HL-60 (cell line): ENCODE data around the gene CYB5R2.

Experiments
- CTCF ChIP-seq: IDR thresholded peaks from one replicate; pipeline ENCODE4 v1.5.1; 2011; ENCODE audit warnings: low read length, control low read depth, inconsistent platforms; ENCODE audit not compliant: insufficient read depth
- GABPA ChIP-seq: IDR thresholded peaks from 2 replicates; pipeline ENCODE4 v1.6.1; 2012; ENCODE audit warnings: low read depth
- SPI1 ChIP-seq: IDR thresholded peaks from 2 replicates; pipeline ENCODE4 v1.6.1; 2012; ENCODE audit warnings: low read depth, mild to moderate bottlenecking, borderline replicate concordance

GRCh38 chr11:7687386-7687785, 14.1 kb upstream of the CYB5R2 start:
- no peak for TF ChIP-seq CTCF
- TF ChIP-seq SPI1, result no peak
- TF ChIP-seq GABPA, result no peak
